PFSK-1 (cell line): ENCODE results near the gene MCL1.

Experiments
- POLR2AphosphoS5 ChIP-seq: IDR thresholded peaks from 2 replicates; pipeline ENCODE4 v1.6.1; 2012; ENCODE audit warnings: low read depth, mild to moderate bottlenecking, control low read depth, low read length, moderate library complexity
- TF ChIP-seq, protein P1 (sequence below), 2 experiments: IDR thresholded peaks; 2 replicates each; pipeline versions ENCODE4 v1.6.1 to v1.8.0; 2011 to 2012; ENCODE audit warnings: low read depth in 2 of 2, low read length in 2 of 2, control low read depth in 1 of 2, inconsistent platforms in 1 of 2, mild to moderate bottlenecking in 1 of 2, moderate library complexity in 1 of 2; ENCODE audit not compliant: insufficient read depth in 1 of 2

DNA sequence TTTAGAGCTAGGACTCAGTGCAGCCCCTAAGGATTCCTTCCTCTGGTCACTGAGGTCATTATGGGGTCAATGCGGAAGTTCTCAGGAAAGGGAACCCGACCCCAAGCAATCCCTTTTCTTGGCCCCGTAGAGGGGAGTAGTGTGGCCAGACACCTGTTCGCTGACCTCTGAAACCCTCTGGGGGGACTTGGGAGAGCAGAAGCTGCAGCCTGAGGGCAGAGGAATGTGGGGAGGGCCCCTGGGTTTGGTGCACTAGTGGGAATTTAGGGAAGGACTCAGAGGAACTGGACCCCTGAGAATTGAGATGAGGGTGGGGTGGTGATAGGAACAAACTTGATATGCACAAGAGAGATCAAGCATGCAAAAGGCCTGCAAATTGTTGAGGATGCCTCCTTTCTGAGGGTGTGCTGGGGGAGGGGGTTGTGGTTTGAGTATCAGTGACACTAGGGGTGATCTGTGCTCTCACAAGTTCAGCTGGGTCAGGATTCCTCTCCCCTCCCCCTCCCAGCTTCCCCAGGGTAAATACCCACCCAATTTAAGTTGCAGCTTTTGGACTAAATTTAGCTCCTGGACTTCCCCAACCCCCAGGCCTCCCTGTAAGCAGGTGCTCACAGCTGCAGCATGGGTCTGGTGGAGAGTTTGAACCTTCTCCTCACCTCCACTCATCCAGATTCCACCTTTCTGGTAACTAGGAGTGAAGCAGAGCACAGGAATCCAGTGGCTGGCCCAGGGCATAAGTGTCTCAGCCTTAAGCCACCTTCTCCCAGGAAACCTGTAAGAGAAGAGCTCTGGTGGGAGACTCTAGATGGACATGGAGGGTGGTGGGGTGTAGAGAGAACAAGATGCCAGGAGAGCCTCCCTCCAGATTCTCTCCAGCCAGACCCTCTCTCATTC is 16.7 kb downstream of the MCL1 start:
- no peak for TF ChIP-seq POLR2AphosphoS5
- TF ChIP-seq, protein P1, sequence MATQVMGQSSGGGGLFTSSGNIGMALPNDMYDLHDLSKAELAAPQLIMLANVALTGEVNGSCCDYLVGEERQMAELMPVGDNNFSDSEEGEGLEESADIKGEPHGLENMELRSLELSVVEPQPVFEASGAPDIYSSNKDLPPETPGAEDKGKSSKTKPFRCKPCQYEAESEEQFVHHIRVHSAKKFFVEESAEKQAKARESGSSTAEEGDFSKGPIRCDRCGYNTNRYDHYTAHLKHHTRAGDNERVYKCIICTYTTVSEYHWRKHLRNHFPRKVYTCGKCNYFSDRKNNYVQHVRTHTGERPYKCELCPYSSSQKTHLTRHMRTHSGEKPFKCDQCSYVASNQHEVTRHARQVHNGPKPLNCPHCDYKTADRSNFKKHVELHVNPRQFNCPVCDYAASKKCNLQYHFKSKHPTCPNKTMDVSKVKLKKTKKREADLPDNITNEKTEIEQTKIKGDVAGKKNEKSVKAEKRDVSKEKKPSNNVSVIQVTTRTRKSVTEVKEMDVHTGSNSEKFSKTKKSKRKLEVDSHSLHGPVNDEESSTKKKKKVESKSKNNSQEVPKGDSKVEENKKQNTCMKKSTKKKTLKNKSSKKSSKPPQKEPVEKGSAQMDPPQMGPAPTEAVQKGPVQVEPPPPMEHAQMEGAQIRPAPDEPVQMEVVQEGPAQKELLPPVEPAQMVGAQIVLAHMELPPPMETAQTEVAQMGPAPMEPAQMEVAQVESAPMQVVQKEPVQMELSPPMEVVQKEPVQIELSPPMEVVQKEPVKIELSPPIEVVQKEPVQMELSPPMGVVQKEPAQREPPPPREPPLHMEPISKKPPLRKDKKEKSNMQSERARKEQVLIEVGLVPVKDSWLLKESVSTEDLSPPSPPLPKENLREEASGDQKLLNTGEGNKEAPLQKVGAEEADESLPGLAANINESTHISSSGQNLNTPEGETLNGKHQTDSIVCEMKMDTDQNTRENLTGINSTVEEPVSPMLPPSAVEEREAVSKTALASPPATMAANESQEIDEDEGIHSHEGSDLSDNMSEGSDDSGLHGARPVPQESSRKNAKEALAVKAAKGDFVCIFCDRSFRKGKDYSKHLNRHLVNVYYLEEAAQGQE (IDR thresholded peaks at IDR 0.05; ENCODE audit: insufficient read depth in 1 of 2, low read depth in 2 of 2, low read length in 2 of 2) = no peak
